SK-N-SH (cell line): ENCODE results near the gene OXSR1.
"Not testable (repeated sequence)": the region's sequence is repeated elsewhere in the genome, so short reads cannot be mapped to it uniquely, and the experiment has no call there.

Experiments
- TAF1 ChIP-seq: IDR thresholded peaks from 2 replicates; pipeline ENCODE4 v1.6.1; 2012; ENCODE audit warnings: low read depth, mild to moderate bottlenecking, low read length, moderate library complexity, borderline replicate concordance
- TF ChIP-seq, protein P1 (sequence below): fragments of 200-600 bp; sonication (generic); IDR thresholded peaks from 2 replicates; pipeline ENCODE4 v1.6.1; 2017; ENCODE audit warnings: antibody characterized with exemption, mild to moderate bottlenecking, moderate library complexity
- TF ChIP-seq, protein P2 (sequence below): IDR thresholded peaks from 2 replicates; pipeline ENCODE4 v1.4.0; 2012; ENCODE audit warnings: low read depth

DNA sequence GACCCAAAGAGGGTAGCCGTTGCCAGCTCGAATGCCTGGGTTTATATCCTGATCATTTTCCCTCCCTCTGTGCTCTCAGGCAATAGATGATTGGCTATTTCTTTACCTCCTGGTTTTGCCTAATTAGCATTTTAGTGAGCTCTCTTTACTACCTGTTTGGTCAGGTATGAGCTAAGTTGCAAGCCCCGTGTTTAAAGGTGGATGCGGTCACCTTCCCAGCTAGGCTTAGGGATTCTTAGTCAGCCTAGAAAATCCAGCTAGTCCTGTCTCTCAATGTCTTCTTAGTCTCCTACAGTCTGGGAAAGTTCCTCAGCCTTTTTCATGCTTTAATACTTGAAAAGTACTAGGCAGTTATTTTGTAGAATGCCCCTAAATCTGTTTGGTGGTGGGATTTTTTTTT is 131.7 kb downstream of the OXSR1 start:
- TF ChIP-seq, protein P1, sequence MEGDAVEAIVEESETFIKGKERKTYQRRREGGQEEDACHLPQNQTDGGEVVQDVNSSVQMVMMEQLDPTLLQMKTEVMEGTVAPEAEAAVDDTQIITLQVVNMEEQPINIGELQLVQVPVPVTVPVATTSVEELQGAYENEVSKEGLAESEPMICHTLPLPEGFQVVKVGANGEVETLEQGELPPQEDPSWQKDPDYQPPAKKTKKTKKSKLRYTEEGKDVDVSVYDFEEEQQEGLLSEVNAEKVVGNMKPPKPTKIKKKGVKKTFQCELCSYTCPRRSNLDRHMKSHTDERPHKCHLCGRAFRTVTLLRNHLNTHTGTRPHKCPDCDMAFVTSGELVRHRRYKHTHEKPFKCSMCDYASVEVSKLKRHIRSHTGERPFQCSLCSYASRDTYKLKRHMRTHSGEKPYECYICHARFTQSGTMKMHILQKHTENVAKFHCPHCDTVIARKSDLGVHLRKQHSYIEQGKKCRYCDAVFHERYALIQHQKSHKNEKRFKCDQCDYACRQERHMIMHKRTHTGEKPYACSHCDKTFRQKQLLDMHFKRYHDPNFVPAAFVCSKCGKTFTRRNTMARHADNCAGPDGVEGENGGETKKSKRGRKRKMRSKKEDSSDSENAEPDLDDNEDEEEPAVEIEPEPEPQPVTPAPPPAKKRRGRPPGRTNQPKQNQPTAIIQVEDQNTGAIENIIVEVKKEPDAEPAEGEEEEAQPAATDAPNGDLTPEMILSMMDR, result not testable (repeated sequence)
- TF ChIP-seq, protein P2, sequence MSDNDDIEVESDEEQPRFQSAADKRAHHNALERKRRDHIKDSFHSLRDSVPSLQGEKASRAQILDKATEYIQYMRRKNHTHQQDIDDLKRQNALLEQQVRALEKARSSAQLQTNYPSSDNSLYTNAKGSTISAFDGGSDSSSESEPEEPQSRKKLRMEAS, result not testable (repeated sequence)
- TF ChIP-seq TAF1, result not testable (repeated sequence)
